GM12878 (cell line): Measurements from ENCODE around the gene UTP14A. TPM values are rescaled to one million over a fixed set of nuclear protein-coding genes. Genes with fewer than 3 reads are reported as not detected.

ENCODE experiments used
- ATAC-seq: fragments of 200-7000 bp; cut with Tn5 transposase; 3 replicates; pipeline ENCODE4 v1.9.1; 2020; ENCODE audit warnings: mild to moderate bottlenecking, moderate library complexity
- BruUV-seq: library from RNA; stranded (reverse); fragments of 400-500 nt; replicated peaks from 2 replicates; lab custom pipeline; 2021; lab: Mats Ljungman, UMichigan
- CTCF ChIA-PET: fragments of 300-600 bp; sonication (Branson Sonifier 250); formaldehyde crosslinking; extraction: SDS; loops from one replicate; lab custom pipeline; 2021; ENCODE audit warnings: inconsistent platforms; lab: Yijun Ruan, JAX
- POLR2A ChIA-PET: fragments of 350-600 bp; formaldehyde crosslinking; extraction: SDS; loops from one replicate; lab custom pipeline; 2021; ENCODE audit warnings: inconsistent platforms; lab: Charles Lee
- RAD21 ChIA-PET: fragments of 300-600 bp; sonication (Branson Sonifier 250); formaldehyde crosslinking; loops from one replicate; lab custom pipeline; 2023; ENCODE audit warnings: antibody characterized with exemption; ENCODE audit not compliant: unreplicated experiment; lab: Charles Lee
- SMC1A ChIA-PET: fragments of 300-600 bp; sonication (Branson Sonifier 250); formaldehyde crosslinking; loops from one replicate; lab custom pipeline; 2023; ENCODE audit not compliant: unreplicated experiment, uncharacterized antibody; lab: Charles Lee
- DNase-seq: peaks from one replicate; pipeline ENCODE4 v3.0.0-alpha.2; 2011; ENCODE audit warnings: low read depth, low spot score
- FAIRE-seq: peaks from 3 replicates; lab custom pipeline; 2011; peaks lifted over from hg19 to GRCh38; lab: Jason Lieb, UNC
- H2AFZ ChIP-seq: 2 replicates; pipeline ENCODE4 v1.6.0; 2011; ENCODE audit warnings: low read depth, low read length, control low read depth; ENCODE audit not compliant: control insufficient read depth
- H3K27ac ChIP-seq: 2 replicates; pipeline ENCODE4 v1.5.1; 2011; ENCODE audit warnings: control low read depth; ENCODE audit not compliant: control insufficient read depth, insufficient read depth
- H3K27me3 ChIP-seq, 2 experiments: replicated peaks in 1 of 2; 2 replicates each; pipeline versions ENCODE4 v1.6.0 to v1.6.1; 2011; ENCODE audit warnings: low read length in 1 of 2; ENCODE audit not compliant: control insufficient read depth in 2 of 2, insufficient read depth in 2 of 2
- H3K36me3 ChIP-seq, 2 experiments: 2 replicates each; pipeline ENCODE4 v1.5.1; 2011; ENCODE audit warnings: low read length in 1 of 2; ENCODE audit not compliant: control insufficient read depth in 2 of 2, insufficient read depth in 2 of 2
- H3K4me1 ChIP-seq: 2 replicates; pipeline ENCODE4 v1.6.1; 2011; ENCODE audit warnings: mild to moderate bottlenecking, low read length, moderate library complexity, mixed read lengths; ENCODE audit not compliant: control insufficient read depth, insufficient read depth
- H3K4me2 ChIP-seq: 2 replicates; pipeline ENCODE4 v1.6.0; 2011; ENCODE audit warnings: control low read depth; ENCODE audit not compliant: control insufficient read depth, insufficient read depth
- H3K4me3 ChIP-seq: fragments of 200-600 bp; sonication (generic); 2 replicates; pipeline ENCODE4 v1.5.1; 2016
- H3K79me2 ChIP-seq: 2 replicates; pipeline ENCODE4 v1.6.0; 2011; ENCODE audit warnings: low read length; ENCODE audit not compliant: control insufficient read depth, insufficient read depth
- H3K9ac ChIP-seq: 2 replicates; pipeline ENCODE4 v1.8.0; 2011; ENCODE audit warnings: low read length, control low read depth, mixed read lengths; ENCODE audit not compliant: control insufficient read depth, insufficient read depth
- H3K9me3 ChIP-seq: replicated peaks from 3 replicates; pipeline ENCODE4 v1.5.1; 2011; ENCODE audit warnings: mild to moderate bottlenecking, low read length; ENCODE audit not compliant: control insufficient read depth, insufficient read depth
- H4K20me1 ChIP-seq: 2 replicates; pipeline ENCODE4 v1.6.0; 2011; ENCODE audit not compliant: control insufficient read depth, insufficient read depth
- ATF3 ChIP-seq: IDR thresholded peaks from 2 replicates; pipeline ENCODE4 v1.6.1; 2011; ENCODE audit warnings: low read depth, mild to moderate bottlenecking, low read length, moderate library complexity, borderline replicate concordance; ENCODE audit errors: extremely low read depth
- CEBPZ ChIP-seq: fragments of 150-350 bp; IDR thresholded peaks from 2 replicates; pipeline ENCODE4 v1.6.1; 2016; ENCODE audit warnings: low read depth, low read length
- CREM ChIP-seq: IDR thresholded peaks from 2 replicates; pipeline ENCODE4 v1.6.1; 2014; ENCODE audit warnings: antibody characterized with exemption, low read depth
- FOS ChIP-seq: IDR thresholded peaks from 3 replicates; pipeline ENCODE4 v1.6.1; 2011; ENCODE audit warnings: borderline replicate concordance; ENCODE audit not compliant: insufficient read length; ENCODE audit errors: extremely low read depth
- FOXM1 ChIP-seq: IDR thresholded peaks from 2 replicates; pipeline ENCODE4 v1.6.1; 2012; ENCODE audit warnings: low read depth, mild to moderate bottlenecking, inconsistent platforms, low read length, moderate library complexity
- NFXL1 ChIP-seq: fragments of 450-650 bp; IDR thresholded peaks from 2 replicates; pipeline ENCODE4 v1.6.1; 2017; ENCODE audit warnings: antibody characterized with exemption, mild to moderate bottlenecking, borderline replicate concordance
- RBBP5 ChIP-seq: fragments of 200-600 bp; sonication (generic); conservative IDR thresholded peaks from 2 replicates; pipeline ENCODE4 v1.6.1; 2016
- RUNX3 ChIP-seq: IDR thresholded peaks from 2 replicates; pipeline ENCODE4 v1.6.1; 2012; ENCODE audit warnings: low read length, inconsistent platforms
- STAT3 ChIP-seq: IDR thresholded peaks from 2 replicates; pipeline ENCODE4 v1.6.1; 2011; ENCODE audit warnings: low read depth, low read length, improper control_type of control experiment
- YBX1 ChIP-seq: fragments of 450-650 bp; IDR thresholded peaks from 2 replicates; pipeline ENCODE4 v1.6.1; 2016; ENCODE audit warnings: antibody characterized with exemption
- ZBTB4 ChIP-seq: fragments of 450-650 bp; formaldehyde crosslinking; IDR thresholded peaks from 2 replicates; pipeline ENCODE4 v1.4.0; 2022; ENCODE audit warnings: mild to moderate bottlenecking, moderate library complexity
- ZNF274 ChIP-seq: IDR thresholded peaks from one replicate; pipeline ENCODE4 v1.8.0; 2011; ENCODE audit not compliant: insufficient read length, insufficient read depth
- WGBS: methylation state at CpG from one replicate; pipeline ENCODE4 v1.1.6; 2016; ENCODE audit warnings: low lambda C conversion rate; ENCODE audit not compliant: insufficient replicate concordance, insufficient coverage; ENCODE audit errors: missing lambda C conversion rate; 5-methylcytosine and 5-hydroxymethylcytosine counted together
- in situ Hi-C: fragments of 300-500 bp; cut with MboI; formaldehyde crosslinking; loops from 9 replicates; pipeline ENCODE4 v1.14.3; 2018; ENCODE audit warnings: mixed read lengths
- intact Hi-C: fragments of 100-400 bp; cut with micrococcal nuclease; formaldehyde crosslinking; loops from one replicate; pipeline ENCODE4 v1.14.2; 2022; ENCODE audit not compliant: unreplicated experiment
- polyA plus RNA-seq, 11 experiments: library from polyadenylated mRNA; depleted of rRNA in 4 of 11; unstranded in 6 of 11; stranded (reverse) in 5 of 11; fragments of >200 nt; fragmentation: Nextera tagmentation in 4 of 11; fragmentation: Illumina TruSeq in 1 of 11; extraction: Ambion mirVana in 4 of 11; extraction: Trizol in 1 of 11; gene quantifications; 1 replicate in 1 of 11; 2 replicates in 10 of 11; pipeline versions ENCODE4 v1.2.1 to v1.2.3, GENCODE V29; 2011 to 2016; ENCODE audit warnings: inconsistent platforms in 2 of 11, missing spikeins in 2 of 11, low read depth in 1 of 11
- total RNA-seq, 4 experiments: library from RNA; depleted of rRNA in 3 of 4; stranded (reverse); fragments of >200 nt in 3 of 4; fragmentation: Illumina TruSeq in 1 of 4; extraction: Trizol in 1 of 4; gene quantifications; 2 replicates each; pipeline versions ENCODE4 v1.2.1 to v1.2.3, GENCODE V29; 2013 to 2021
- TF ChIP-seq, protein P1 (sequence below): fragments of 450-650 bp; IDR thresholded peaks from 2 replicates; pipeline ENCODE4 v1.6.1; 2017; ENCODE audit warnings: mild to moderate bottlenecking, moderate library complexity

The UTP14A gene
- total and polyA plus RNA-seq, 10 of the 15 experiments (the other 5 are each of a cell fraction or from before 2014, with no cell fraction given): 16.9 to 49.8 (median 31.4) TPM

DNA sequence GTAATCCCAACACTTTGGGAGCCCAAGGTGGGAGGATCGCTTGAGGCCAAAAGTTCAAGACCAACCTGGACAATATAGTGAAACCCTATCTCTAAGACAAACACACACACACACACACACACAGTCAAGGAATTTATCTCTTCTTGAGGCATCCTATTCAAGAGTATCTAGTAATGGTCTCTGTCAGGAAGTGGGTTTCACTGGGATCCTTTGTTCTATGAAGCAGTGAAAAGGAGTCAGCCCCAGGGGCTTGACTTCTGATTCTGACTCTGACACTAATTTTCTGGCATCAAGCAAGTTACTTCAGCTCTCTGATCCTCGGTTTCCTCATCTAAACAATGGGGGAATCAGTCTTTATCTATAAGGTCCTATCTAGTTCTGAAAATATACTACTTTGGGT lies 34.8 kb downstream of the UTP14A start (continued):
- TF ChIP-seq RBBP5: no peak
- TF ChIP-seq ZNF274: no peak
- TF ChIP-seq YBX1: no peak

GRCh38 chrX:129945131-129945530 lies 39.2 kb downstream of the UTP14A start:
- Histone ChIP-seq H3K27me3 (no peaks in the 10 kb centered on the region), H3K9me3 (no peaks in the 10 kb centered on the region), H3K79me2 (no peaks in the 10 kb centered on the region), H3K27ac (no peak overlapping the region), H3K9ac (no peak overlapping the region), H3K4me2 (no peak overlapping the region), H3K4me1 (no peaks in the 10 kb centered on the region), H4K20me1 (no peaks in the 10 kb centered on the region), H3K36me3 (no peaks in the 10 kb centered on the region), H3K4me3 (no peak overlapping the region), H2AFZ (no peak overlapping the region)
- ChIA-PET SMC1A (no interaction called here), POLR2A (no interaction called here), RAD21 (no interaction called here), CTCF (interaction anchor here (0.7 to 1.5 kb wide), 2 partner anchors 12 to 19 kb away, joined by 3 to 4 read pairs; no protein-coding TSS in a partner anchor)
- in situ Hi-C loops: no loop called here
- 7% methylated on average over 1 of the region's 1 CpG for WGBS
- no TSS peak for BruUV-seq
- FAIRE-seq (no peak), DNase-seq (no peak), ATAC-seq (no peak)
- intact Hi-C loops: no loop called here
- no peak for TF ChIP-seq FOXM1
- TF ChIP-seq, protein P1, sequence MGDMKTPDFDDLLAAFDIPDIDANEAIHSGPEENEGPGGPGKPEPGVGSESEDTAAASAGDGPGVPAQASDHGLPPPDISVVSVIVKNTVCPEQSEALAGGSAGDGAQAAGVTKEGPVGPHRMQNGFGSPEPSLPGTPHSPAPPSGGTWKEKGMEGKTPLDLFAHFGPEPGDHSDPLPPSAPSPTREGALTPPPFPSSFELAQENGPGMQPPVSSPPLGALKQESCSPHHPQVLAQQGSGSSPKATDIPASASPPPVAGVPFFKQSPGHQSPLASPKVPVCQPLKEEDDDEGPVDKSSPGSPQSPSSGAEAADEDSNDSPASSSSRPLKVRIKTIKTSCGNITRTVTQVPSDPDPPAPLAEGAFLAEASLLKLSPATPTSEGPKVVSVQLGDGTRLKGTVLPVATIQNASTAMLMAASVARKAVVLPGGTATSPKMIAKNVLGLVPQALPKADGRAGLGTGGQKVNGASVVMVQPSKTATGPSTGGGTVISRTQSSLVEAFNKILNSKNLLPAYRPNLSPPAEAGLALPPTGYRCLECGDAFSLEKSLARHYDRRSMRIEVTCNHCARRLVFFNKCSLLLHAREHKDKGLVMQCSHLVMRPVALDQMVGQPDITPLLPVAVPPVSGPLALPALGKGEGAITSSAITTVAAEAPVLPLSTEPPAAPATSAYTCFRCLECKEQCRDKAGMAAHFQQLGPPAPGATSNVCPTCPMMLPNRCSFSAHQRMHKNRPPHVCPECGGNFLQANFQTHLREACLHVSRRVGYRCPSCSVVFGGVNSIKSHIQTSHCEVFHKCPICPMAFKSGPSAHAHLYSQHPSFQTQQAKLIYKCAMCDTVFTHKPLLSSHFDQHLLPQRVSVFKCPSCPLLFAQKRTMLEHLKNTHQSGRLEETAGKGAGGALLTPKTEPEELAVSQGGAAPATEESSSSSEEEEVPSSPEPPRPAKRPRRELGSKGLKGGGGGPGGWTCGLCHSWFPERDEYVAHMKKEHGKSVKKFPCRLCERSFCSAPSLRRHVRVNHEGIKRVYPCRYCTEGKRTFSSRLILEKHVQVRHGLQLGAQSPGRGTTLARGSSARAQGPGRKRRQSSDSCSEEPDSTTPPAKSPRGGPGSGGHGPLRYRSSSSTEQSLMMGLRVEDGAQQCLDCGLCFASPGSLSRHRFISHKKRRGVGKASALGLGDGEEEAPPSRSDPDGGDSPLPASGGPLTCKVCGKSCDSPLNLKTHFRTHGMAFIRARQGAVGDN: no peak
- no peak for TF ChIP-seq STAT3
- no peak for TF ChIP-seq CEBPZ
- no peak for TF ChIP-seq ATF3
- TF ChIP-seq FOS: no peak
- no peak for TF ChIP-seq ZBTB4 (CRISPR knock-in tag)
- TF ChIP-seq CREM: no peak
- no peak for TF ChIP-seq RUNX3
- TF ChIP-seq NFXL1: no peak
